GM19043 (cell line): ENCODE results near the gene CLPTM1L.
A peak's percentile ranks its signal among the peaks of the same experiment; 100 is the strongest.

Source experiments
- ATAC-seq: cut with Tn5 transposase; IDR thresholded peaks from one replicate; pipeline ENCODE4 v1.9.1; 2021; ENCODE audit warnings: low read depth; ENCODE audit not compliant: unreplicated experiment

The CLPTM1L gene

DNA sequence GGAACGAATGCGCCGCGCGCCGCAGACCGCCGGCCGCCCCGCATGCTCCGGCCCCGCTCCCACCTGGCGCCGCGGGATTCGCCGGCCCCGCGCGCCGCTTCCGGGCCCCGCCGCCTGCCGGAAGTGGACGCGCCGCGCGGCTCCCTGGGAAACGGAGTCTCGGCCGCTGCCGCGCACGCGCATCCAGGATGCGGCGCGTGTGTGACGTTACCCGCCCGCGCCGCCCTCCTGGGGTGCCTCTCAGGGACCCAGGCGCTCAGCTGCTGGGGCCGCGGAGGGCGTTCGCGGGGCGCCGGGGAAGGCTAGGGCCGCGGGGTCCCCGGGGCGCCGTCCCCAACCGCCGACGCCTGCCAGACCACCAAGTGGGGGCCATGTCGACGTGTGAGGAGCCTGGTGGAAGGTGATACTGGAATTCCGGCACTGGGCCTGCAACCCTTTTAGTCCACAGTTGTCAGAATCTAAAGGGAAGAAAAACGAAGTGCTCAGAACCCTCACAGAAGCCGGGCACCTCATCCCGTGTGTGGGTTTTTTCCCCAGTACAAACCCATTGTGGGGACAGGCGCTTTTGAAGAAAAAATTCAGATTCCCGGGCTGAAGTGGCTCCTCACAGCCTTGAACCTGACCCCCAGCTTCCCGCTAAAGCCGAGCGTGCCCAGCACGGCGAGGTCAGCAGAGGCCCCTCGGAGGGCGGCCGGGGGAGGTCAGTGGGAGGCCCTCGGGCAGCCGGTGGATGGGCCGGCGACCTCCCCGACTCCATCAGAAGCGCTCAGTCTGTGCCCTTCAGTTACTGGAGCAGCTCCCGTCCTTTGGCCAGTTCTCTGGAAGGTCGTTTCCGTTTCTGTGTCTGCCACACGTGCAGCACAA lies at the start of gene CLPTM1L:
TSS of gene CLPTM1L (minus strand) at position 125 of the 864 bp plus-strand sequence. CDS start 258 bp downstream, outside the sequence.
- ATAC-seq = peak; percentile 76

DNA sequence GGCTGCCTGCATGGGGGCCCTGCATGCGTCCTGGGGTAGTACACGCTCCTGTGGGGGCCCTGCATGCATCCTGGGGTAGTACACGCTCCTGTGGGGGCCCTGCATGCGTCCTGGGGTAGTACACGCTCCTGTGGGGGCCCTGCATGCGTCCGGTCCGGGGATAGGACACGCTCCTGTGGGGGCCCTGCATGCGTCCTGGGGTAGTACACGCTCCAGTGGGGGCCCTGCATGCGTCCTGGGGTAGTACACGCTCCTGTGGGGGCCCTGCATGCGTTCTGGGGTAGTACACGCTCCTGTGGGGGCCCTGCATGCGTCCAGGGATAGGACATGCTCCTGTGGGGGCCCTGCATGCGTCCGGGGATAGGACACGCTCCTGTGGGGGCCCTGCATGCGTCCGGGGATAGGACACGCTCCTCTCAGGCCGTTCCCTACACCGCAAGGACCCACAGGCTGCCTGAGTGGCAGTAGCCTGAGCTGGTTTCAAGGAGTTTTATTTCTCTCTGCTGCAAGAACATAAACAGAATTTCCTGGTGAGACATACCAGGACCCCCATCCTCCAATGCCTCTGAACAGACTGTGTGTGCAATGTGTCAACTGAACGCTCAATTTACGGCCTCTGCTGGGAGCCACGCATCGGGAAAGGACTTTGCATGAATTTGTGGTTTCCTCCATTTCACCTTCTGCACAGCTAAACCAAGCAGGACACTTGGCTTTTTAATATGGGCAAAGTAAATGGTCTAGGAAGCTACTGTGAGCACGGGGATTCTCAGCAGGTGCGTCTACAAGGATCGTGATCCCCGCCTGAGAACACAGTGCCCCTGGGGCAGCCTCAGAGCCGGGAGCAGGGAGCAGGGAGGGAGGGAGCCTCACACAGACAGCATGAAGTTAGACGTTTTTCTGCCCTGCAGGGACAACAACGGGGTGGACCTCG lies 48.9 kb upstream of the CLPTM1L start:
- ATAC-seq = no peak

DNA sequence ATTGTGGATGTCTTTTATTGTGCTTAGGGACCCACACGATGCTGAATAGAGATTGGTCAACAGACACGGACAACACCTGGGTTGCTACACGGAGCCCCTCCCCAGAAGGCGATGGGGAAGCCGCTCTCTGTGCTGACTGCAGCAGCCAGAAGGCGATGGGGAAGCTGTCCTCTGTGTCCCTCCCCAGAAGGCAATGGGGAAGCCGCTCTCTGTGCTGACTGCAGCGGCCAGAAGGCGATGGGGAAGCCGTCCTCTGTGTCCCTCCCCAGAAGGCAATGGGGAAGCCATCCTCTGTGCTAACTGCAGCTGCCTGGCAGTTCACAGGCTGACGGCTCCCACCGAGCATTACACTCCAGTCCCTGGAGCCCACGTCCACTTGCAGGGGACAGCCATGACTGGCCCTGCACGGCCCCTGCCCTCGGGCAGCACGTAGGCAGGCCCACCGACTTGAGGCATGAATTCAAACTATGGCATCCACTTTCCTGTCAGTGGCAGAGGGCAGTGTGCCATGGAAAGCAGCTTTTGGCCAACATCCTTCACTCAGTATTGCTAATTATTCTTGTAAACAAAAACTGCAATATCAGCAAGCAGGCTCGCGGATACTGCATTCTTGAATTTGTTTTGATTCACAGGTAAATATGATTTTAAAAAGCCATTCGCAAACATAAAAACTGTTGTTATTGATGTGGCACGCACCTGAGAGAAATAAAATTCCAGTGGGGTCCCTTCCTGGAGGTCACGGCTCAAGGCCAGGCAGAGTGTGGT lies 48.1 kb upstream of the CLPTM1L start:
- ATAC-seq = no peak

DNA sequence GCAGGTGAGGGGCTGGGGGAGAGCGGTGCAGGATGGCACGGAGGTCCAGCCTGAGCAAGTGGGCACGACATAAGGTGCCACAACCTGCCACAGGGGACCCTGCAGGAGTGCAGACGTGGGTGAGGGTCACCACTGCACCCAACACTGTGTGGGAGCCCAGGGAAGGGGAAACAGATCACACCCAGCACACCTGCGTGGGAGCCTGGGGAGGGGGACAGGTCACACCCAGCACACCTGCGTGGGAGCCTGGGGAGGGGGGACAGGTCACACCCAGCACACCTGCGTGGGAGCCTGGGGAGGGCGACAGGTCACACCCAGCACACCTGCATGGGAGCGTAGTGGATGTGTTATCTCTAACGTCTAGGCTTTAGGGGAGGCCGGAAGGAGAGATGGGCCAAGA lies 47.4 kb upstream of the CLPTM1L start:
- ATAC-seq = no peak

GRCh38 chr5:1391691-1392090 lies 46.8 kb upstream of the CLPTM1L start:
- ATAC-seq = no peak

GRCh38 chr5:1390861-1391600 lies 46.1 kb upstream of the CLPTM1L start:
- no peak for ATAC-seq

DNA sequence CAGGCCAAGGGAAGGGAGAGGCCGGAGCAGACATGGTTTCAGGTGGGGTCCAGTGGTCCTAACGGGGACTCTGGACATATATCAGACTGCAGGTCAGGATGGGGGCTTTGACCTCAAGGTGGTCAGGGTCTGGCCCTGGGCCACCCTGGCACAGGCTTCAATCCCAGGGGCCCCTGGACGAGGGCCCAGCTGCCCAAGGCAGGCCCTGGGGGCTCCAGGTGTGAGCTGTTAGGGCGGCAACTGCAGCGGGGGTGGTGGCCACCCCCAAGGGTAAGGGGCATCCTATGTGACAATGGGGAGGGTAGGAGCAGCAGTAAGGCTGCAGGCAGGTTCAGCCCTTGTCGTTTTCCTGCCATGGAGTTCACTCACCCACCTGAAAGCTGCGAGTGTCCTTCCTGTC lies 45.4 kb upstream of the CLPTM1L start:
- no peak for ATAC-seq

GRCh38 chr5:1388383-1388967 lies 43.6 kb upstream of the CLPTM1L start:
- ATAC-seq = no peak

GRCh38 chr5:1387876-1388275 lies 43.0 kb upstream of the CLPTM1L start:
- ATAC-seq = no peak

DNA sequence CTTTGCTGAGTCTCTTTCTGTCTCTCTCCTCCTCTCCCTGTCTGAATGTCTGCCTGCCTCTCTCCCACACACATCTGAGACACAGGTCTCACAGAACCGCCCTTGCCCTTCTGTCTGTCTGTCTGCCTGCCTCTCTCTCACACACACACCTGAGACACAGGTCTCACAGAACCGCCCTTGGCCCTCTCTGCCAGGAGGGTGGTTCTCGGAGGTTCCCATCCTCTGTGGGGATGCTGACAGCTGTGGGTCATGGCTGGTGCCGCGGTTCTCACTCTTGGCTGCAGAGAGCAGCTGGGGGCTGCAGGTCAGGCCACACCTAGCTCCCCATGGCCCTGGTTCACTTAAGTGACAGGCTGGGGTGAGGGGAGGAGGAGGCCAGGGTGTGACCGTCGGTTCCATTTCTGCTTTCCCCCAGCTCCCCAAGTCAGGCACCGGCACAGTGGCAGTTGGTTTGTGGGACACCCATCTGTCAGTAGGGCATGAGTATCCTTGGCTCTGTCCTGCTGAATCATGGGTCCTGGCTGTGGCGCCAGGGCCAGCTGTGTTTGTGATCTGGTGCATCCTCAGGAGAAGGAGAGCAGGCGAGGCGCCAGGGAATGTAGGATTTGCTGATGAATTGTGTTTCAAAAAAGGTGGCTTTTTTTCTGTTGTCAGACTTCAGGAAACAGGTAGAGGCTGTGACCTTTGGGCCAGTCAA lies 42.3 kb upstream of the CLPTM1L start:
- ATAC-seq = no peak

DNA sequence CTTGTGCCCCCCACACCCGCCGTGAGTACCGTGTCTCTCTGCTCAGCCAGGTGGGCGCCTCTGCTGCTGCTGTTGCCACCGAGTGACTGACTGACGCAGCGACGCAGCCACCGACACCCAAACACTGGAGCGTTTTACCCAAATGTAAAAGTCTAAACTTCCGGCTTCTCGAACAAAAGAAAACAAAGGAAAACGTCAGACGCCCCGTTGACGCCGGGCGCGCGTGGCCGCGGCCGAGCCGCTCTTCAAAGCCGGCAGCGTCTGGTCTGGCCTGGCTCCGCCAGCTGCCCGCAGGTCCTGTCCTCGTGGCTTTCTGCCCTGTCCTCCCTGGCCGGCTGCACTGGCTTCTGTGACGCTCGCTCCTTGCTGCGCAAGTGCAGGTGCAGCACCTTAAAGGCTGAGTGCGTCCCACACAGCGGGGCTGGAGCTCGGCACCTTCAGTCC lies 41.4 kb upstream of the CLPTM1L start:
- ATAC-seq = peak; percentile 39

- peak; percentile 86 for ATAC-seq
Measured at GRCh38 chr5:1385395-1386273, 40.7 kb upstream of the CLPTM1L start.

DNA sequence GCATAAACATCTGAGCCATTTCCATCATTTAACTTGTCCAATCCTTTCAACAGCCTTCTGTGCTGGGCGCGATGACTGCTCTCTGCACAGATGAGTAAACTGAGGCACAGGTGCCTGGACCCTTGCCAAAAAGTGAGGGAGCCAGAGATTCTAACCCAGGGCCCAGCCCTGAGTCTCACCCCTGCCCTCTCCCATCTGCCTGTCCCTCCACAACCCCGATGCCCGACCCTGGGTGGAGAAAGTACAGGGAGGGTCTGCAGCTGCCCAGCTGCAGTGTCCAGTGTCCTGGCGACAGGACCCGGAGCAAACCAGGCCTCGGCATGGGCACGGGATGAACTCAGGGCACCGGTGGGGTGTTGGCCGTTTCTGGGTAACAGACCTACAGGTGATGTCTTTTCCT lies 39.6 kb upstream of the CLPTM1L start:
- ATAC-seq = no peak

GRCh38 chr5:1383886-1384401 lies 39.0 kb upstream of the CLPTM1L start:
- no peak for ATAC-seq

DNA sequence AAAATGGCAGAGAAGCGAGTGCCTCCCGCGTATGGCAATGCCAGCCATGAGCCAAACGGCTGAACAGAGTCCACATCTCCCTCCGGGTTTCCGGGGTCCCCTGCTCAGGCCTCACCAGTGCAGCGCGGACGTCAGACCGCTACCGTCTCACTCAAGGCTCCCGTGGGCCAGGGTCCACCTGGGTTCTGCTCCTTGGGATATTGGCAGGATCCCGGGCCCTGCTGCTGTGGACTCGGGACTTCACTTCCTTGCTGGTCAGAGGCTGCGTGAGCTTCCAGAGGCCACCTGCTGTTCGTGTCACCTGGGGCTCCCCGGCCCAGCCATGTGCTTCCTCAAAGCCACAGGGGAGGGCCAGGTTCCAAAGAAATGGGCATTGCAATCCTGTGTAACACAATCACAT lies 38.4 kb upstream of the CLPTM1L start:
- no peak for ATAC-seq

DNA sequence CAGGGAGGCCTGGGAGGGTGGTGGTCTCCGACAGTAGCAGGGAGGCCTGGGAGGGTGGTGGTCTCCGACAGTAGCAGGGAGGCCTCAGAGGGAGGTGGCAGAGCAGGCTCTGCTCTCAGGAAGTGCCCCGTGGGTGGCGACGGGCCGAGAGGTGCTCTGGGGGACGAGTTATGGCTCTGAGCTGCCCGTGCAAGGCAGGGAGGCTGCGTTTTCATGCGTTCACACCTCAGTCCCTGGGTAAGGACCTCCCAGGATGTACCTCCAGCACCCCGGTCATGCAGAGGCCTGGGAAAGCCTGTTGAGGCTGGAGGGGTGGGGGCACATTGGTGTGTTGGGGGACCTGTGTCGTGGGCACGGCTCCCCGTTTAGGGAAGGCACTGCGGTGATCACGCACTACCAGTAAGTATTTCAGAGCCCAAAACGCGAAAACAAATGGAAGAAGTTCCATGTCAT lies 37.4 kb upstream of the CLPTM1L start:
- no peak for ATAC-seq

DNA sequence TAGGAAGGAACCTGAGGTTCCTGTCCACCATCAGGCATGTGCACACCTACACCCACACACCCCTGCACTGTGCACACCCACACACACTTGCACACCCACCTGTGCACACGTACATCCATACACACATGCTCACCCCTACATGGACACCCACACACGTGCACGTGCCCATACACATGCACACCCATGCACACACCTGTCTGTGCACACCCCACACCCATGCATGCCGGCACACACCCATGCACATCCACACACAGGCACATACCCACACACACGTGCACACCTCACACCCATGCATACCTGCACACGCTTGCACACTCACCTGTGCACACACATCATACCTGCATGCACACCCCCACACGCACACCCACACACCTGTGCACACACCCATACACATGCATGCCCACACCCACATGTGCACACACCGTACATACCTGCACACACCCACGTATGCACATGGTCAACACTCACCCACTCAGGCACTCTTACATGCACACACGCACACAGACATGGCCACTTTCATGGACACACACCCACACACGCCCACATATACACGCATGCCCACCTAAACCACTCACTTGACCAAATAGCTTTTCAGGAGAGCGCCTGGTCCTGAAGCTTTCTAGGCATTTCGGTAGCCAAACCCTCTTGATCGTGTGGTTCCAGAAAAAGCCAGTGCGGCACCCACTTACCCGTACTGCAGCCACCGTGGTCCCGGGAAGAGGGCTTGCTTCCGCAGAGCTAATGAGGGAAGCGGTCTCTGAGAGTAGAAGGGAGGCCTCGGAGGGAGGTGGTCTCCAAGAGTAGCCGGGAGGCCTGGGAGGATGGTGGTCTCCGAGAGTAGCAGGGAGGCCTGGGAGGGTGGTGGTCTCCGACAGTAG lies 36.7 kb upstream of the CLPTM1L start:
- ATAC-seq = no peak
